RWPE1 (cell line): ENCODE measurements around the gene OTULINL.

Experiments
- CTCF ChIA-PET: fragments of 350-600 bp; sonication (Branson Sonifier 250); formaldehyde crosslinking; extraction: SDS; loops from one replicate; lab custom pipeline; 2021; lab: Yijun Ruan, JAX
- POLR2A ChIA-PET: fragments of 400-600 bp; formaldehyde crosslinking; extraction: SDS; loops from one replicate; lab custom pipeline; 2020; ENCODE audit warnings: antibody characterized with exemption; ENCODE audit not compliant: low non-redundant PET; lab: Yijun Ruan, JAX
- DNase-seq: peaks from one replicate; pipeline ENCODE4 v3.0.0; 2012; ENCODE audit warnings: low spot score
- H3K27ac ChIP-seq: fragments of 450-650 bp; 2 replicates; pipeline ENCODE4 v1.5.1; 2017
- CTCF ChIP-seq: fragments of 450-650 bp; conservative IDR thresholded peaks from 2 replicates; pipeline ENCODE4 v1.5.1; 2017; ENCODE audit warnings: low read depth, mild to moderate bottlenecking

OTULINL gene

GRCh38 chr5:14574096-14574495 lies 7.5 kb upstream of the OTULINL start:
- no peak overlapping the region for H3K27ac ChIP-seq
- CTCF ChIA-PET: no interaction called here
- no peak for DNase-seq
- no peak for TF ChIP-seq CTCF
- POLR2A ChIA-PET: no interaction called here

- DNase-seq: no peak
- H3K27ac ChIP-seq: no peak overlapping the region
- no peak for TF ChIP-seq CTCF
- CTCF ChIA-PET: interaction anchor here (0.6 kb wide), 1 partner anchor 84 kb away, joined by 4 read pairs; no protein-coding TSS in a partner anchor
- POLR2A ChIA-PET: no interaction called here
Measured at GRCh38 chr5:14574891-14575508, 6.6 kb upstream of the OTULINL start.

GRCh38 chr5:14576206-14576605 lies 5.4 kb upstream of the OTULINL start:
- ChIA-PET CTCF (interaction anchor here (0.7 kb wide), 1 partner anchor 38 kb away, joined by 4 read pairs; no protein-coding TSS in a partner anchor), POLR2A (no interaction called here)

GRCh38 chr5:14577079-14577725 lies 4.4 kb upstream of the OTULINL start:
- TF ChIP-seq CTCF: no peak
- no peak for DNase-seq
- ChIA-PET CTCF (interaction anchor here (0.7 kb wide), 1 partner anchor 37 kb away, joined by 4 read pairs; no protein-coding TSS in a partner anchor), POLR2A (no interaction called here)
- no peak overlapping the region for H3K27ac ChIP-seq

More at GRCh38 chr5:14576206-14576605, 5.4 kb upstream of the OTULINL start:
- no peak for TF ChIP-seq CTCF
- H3K27ac ChIP-seq: no peak overlapping the region
- DNase-seq: no peak

GRCh38 chr5:14577971-14578370 lies 3.6 kb upstream of the OTULINL start:
- ChIA-PET POLR2A (no interaction called here), CTCF (no interaction called here)
- DNase-seq: no peak
- no peak overlapping the region for H3K27ac ChIP-seq
- no peak for TF ChIP-seq CTCF

GRCh38 chr5:14579246-14579645 lies 2.3 kb upstream of the OTULINL start:
- DNase-seq: no peak
- ChIA-PET POLR2A (no interaction called here), CTCF (interaction anchor here (0.6 kb wide), 1 partner anchor 9 kb away, joined by 6 read pairs; no protein-coding TSS in a partner anchor)
- TF ChIP-seq CTCF: no peak
- no peak overlapping the region for H3K27ac ChIP-seq
